Right atrium auricular region (tissue), 2 donors: ENCODE data around the gene AGAP1. TPM values are rescaled to one million over a fixed set of nuclear protein-coding genes. Genes with fewer than 3 reads are reported as not detected.

Source experiments
- DNase-seq: peaks from one replicate; pipeline ENCODE4 v3.0.0-alpha.2; 2019; ENCODE audit warnings: low spot score
- H3K27ac ChIP-seq, 2 donors: fragments of 200-600 bp; sonication (generic); 1 replicate in 1 of 2; 2 replicates in 1 of 2; pipeline ENCODE4 v1.5.1; 2016 to 2019
- H3K27me3 ChIP-seq, 2 donors: fragments of 200-600 bp; sonication (generic); one replicate each; pipeline versions ENCODE4 v1.5.1 to v1.6.0; 2017 to 2019
- H3K36me3 ChIP-seq: fragments of 200-600 bp; sonication (generic); one replicate; pipeline ENCODE4 v1.5.1; 2016
- H3K4me1 ChIP-seq, 2 donors: fragments of 200-600 bp; sonication (generic); one replicate each; pipeline versions ENCODE4 v1.5.1 to v1.6.0; 2017 to 2019
- H3K4me3 ChIP-seq, 2 donors: fragments of 200-600 bp; sonication (generic); 1 replicate in 1 of 2; 2 replicates in 1 of 2; pipeline ENCODE4 v1.5.1; 2017 to 2019; ENCODE audit warnings: mild to moderate bottlenecking in 1 of 2, moderate library complexity in 1 of 2
- H3K9me3 ChIP-seq, 2 donors: fragments of 200-600 bp; sonication (generic); one replicate each; pipeline ENCODE4 v1.5.1; 2019
- CTCF ChIP-seq, 2 donors: fragments of 200-600 bp; sonication (generic); IDR thresholded peaks; one replicate each; pipeline ENCODE4 v1.5.1; 2019; ENCODE audit warnings: antibody characterized with exemption in 2 of 2
- total RNA-seq, 2 donors: library from RNA; depleted of rRNA; stranded (reverse); fragments of >200 nt; gene quantifications; one replicate each; pipeline ENCODE4 v1.1.0, GENCODE V29; 2016

AGAP1 gene
- total RNA-seq, 2 donors from 2014 or later, result 11.6 to 17.2 TPM

GRCh38 chr2:235854276-235854675 is 360.4 kb downstream of the AGAP1 start:
- TF ChIP-seq CTCF (IDR thresholded peaks at IDR 0.05), result no peak
- no peak for DNase-seq
- H3K27ac ChIP-seq, result no peak overlapping the region

GRCh38 chr2:235855011-235855410 is 361.2 kb downstream of the AGAP1 start:
- Histone ChIP-seq H3K27me3 (no peaks in the 10 kb centered on the region), H3K4me1 (peaks cover 0 to 22% of the 10 kb centered on the region in 2 donors), H3K4me3 (no peak overlapping the region), H3K36me3 (no peaks in the 10 kb centered on the region), H3K27ac (no peak overlapping the region), H3K9me3 (no peaks in the 10 kb centered on the region)
- TF ChIP-seq CTCF (IDR thresholded peaks at IDR 0.05), result no peak
- no peak for DNase-seq

More at GRCh38 chr2:235854276-235854675, 360.4 kb downstream of the AGAP1 start:
- no peaks in the 10 kb centered on the region for H3K27me3 ChIP-seq
- H3K36me3 ChIP-seq, result no peaks in the 10 kb centered on the region
- peaks cover 0 to 15% of the 10 kb centered on the region in 2 donors for H3K4me1 ChIP-seq
- no peaks in the 10 kb centered on the region for H3K9me3 ChIP-seq
- no peak overlapping the region for H3K4me3 ChIP-seq

- Histone ChIP-seq H3K27me3 (no peaks in the 10 kb centered on the region), H3K4me3 (no peak overlapping the region), H3K27ac (no peak overlapping the region), H3K9me3 (no peaks in the 10 kb centered on the region), H3K36me3 (no peaks in the 10 kb centered on the region), H3K4me1 (peaks cover 0 to 34% of the 10 kb centered on the region in 2 donors)
- DNase-seq, result no peak
- TF ChIP-seq CTCF (IDR thresholded peaks at IDR 0.05), result no peak
Observed at GRCh38 chr2:235856151-235856854, 362.5 kb downstream of the AGAP1 start.

DNA sequence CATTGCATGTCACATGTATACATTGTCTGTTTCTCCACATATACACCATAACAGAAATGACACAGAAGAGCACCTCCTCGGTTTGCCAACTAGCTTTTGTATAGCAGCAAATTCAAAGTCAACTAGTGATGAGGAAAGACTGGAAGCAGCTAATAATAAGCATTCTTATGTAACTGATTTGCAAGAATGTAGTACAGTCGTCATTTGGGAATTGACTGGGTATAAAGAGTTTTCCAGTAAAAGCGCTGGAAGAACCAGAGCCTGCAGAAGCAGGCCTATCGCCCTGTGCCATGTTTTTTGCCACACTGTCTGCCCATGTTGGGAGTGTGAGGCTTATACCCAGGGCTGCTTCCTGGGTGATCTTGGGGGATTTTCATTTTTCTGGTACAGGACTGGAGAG is 363.8 kb downstream of the AGAP1 start:
- H3K36me3 ChIP-seq, result no peaks in the 10 kb centered on the region
- DNase-seq, result no peak
- no peak overlapping the region for H3K27ac ChIP-seq
- H3K4me1 ChIP-seq, result peaks cover 0 to 42% of the 10 kb centered on the region in 2 donors
- H3K9me3 ChIP-seq, result no peaks in the 10 kb centered on the region
- no peak overlapping the region for H3K4me3 ChIP-seq
- no peaks in the 10 kb centered on the region for H3K27me3 ChIP-seq
- no peak for TF ChIP-seq CTCF (IDR thresholded peaks at IDR 0.05)

DNA sequence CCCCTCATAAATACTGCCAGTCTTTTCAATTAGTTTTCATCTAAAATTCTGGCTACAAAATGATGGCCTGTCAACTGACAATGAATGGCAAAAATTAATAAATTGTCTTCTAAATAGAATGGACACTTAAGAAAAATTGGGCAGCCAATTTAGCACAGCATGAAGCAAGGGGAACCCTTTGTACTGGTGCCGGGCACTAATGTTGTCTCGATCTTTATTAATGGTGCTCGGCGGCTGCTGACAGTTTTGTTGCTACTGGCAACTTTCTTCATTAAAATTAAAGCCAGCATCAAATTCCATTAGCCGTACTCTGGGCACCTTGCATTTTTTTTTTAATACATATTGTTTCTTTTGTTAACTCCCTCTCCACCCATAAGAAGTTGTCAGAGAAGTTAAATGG is 365.0 kb downstream of the AGAP1 start:
- Histone ChIP-seq H3K36me3 (no peaks in the 10 kb centered on the region), H3K4me1 (peaks cover 0 to 42% of the 10 kb centered on the region in 2 donors), H3K9me3 (no peaks in the 10 kb centered on the region), H3K27ac (peak overlapping the region in 1 of 2 donors; percentile 52), H3K4me3 (no peak overlapping the region), H3K27me3 (no peaks in the 10 kb centered on the region)
- no peak for DNase-seq
- TF ChIP-seq CTCF (IDR thresholded peaks at IDR 0.05), result no peak

GRCh38 chr2:235859651-235860050 is 365.8 kb downstream of the AGAP1 start:
- no peak overlapping the region for H3K4me3 ChIP-seq
- no peak for TF ChIP-seq CTCF (IDR thresholded peaks at IDR 0.05)
- peak; percentile 66 for DNase-seq
- H3K27ac ChIP-seq, result peak overlapping the region; percentile 51 to 52
- no peaks in the 10 kb centered on the region for H3K36me3 ChIP-seq
- H3K9me3 ChIP-seq, result no peaks in the 10 kb centered on the region
- peaks cover 0 to 35% of the 10 kb centered on the region in 2 donors for H3K4me1 ChIP-seq
- no peaks in the 10 kb centered on the region for H3K27me3 ChIP-seq
